Stomach smooth muscle (tissue), 2 donors: ENCODE results near the gene SLIRP.
A peak's percentile ranks its signal among the peaks of the same experiment; 100 is the strongest.
"Not testable (repeated sequence)": the region's sequence is repeated elsewhere in the genome, so short reads cannot be mapped to it uniquely, and the experiment has no call there.

Experiments used
- H3K27ac ChIP-seq: one replicate; pipeline ENCODE4 v1.7.0; 2013; ENCODE audit warnings: mild to moderate bottlenecking, low read length, inconsistent platforms
- H3K27me3 ChIP-seq, 2 donors: one replicate each; pipeline ENCODE4 v1.7.0; 2013; ENCODE audit warnings: low read length in 2 of 2; ENCODE audit not compliant: insufficient read depth in 2 of 2, control insufficient read depth in 1 of 2
- H3K36me3 ChIP-seq, 2 donors: one replicate each; pipeline ENCODE4 v1.7.0; 2013; ENCODE audit warnings: low read length in 2 of 2; ENCODE audit not compliant: control insufficient read depth in 2 of 2, insufficient read depth in 2 of 2
- H3K4me1 ChIP-seq: one replicate; pipeline ENCODE4 v1.7.0; 2013; ENCODE audit warnings: low read length; ENCODE audit not compliant: control insufficient read depth, insufficient read depth
- H3K4me3 ChIP-seq, 2 donors: one replicate each; pipeline ENCODE4 v1.7.0; 2013; ENCODE audit warnings: low read length in 2 of 2
- H3K9ac ChIP-seq, 2 donors: one replicate each; pipeline ENCODE4 v1.7.0; 2013; ENCODE audit warnings: low read length in 2 of 2, mild to moderate bottlenecking in 1 of 2
- H3K9me3 ChIP-seq, 2 donors: one replicate each; pipeline ENCODE4 v1.7.0; 2013; ENCODE audit warnings: low read length in 2 of 2; ENCODE audit not compliant: control insufficient read depth in 2 of 2
- donor health status: healthy.
- donor health status: Pancreatic carcinoma.

Gene SLIRP

DNA sequence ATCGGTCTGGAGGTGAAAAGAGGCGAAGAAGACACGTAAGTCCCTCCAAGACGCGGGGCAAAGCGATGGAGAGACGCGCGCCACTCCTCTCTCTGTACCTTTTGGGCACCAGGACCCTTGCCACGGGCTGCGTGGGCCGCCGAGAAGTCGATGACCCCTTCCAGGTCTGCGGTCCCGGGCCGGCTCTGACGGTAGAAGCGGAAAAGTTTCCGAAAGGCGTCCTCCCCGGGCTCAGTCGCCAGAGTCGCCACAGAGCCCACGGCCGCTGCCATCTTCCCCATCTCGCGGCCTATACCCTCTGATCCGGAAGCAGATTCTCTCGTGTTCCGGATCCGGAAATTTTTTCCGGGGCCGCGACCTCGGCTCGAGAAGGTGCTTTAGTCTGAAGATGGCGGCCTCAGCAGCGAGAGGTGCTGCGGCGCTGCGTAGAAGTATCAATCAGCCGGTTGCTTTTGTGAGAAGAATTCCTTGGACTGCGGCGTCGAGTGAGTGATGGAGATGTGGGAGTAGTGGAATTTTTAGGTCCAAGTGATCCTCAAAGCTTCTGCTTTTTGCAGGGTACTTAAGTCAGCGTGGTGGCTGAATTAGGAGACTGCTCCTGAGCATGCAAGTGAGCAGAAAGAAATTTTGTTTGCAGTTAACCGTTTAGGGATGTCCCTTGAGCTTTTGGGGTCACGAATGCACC, at the start of gene SLIRP, which contains the start of gene ALKBH1:
TSS of gene SLIRP (plus strand) at position 380 of the 685 bp plus-strand sequence. CDS start at position 389, 9 bp downstream.
TSS of gene ALKBH1 (minus strand) at position 300 of the 685 bp plus-strand sequence. CDS start at position 281, 19 bp downstream.
- no peaks in the 10 kb centered on the region for H3K27me3 ChIP-seq
- peak within 1 kb of the TSS; percentile 68 to 94 for H3K9ac ChIP-seq
- H3K9me3 ChIP-seq: no peaks in the 10 kb centered on the region
- H3K4me1 ChIP-seq: peaks cover 10% of the 10 kb centered on the region
- peaks cover 14 to 23% of the 10 kb centered on the region in 2 donors for H3K36me3 ChIP-seq
- peak within 1 kb of the TSS; percentile 67 for H3K27ac ChIP-seq
- H3K4me3 ChIP-seq: peak within 1 kb of the TSS; percentile 99 to 100

DNA sequence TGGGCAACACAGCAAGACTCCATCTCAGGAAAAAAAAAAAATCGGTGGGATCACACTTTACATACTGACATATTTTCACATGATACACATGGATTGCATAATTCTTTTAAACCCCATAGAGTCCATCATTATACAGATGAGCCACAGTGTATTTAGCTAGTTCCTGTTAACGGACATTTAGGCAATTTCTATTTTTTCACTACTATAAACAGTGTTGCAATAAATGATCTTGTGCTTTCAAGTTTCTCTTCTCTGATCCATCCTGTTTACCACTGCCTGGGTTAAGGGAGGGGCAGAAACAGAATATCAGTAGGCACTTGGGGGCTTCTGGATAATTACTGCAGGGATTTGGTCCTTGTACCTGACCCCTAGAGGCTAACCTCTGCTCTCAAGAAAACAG, 48.1 kb upstream of the SLIRP start:
- Histone ChIP-seq H3K9ac (no peak overlapping the region), H3K27me3 (peaks cover 2 to 5% of the 10 kb centered on the region in 2 donors), H3K9me3 (no peaks in the 10 kb centered on the region), H3K4me1 (no peaks in the 10 kb centered on the region), H3K27ac (no peak overlapping the region), H3K4me3 (no peak overlapping the region), H3K36me3 (no peaks in the 10 kb centered on the region)

DNA sequence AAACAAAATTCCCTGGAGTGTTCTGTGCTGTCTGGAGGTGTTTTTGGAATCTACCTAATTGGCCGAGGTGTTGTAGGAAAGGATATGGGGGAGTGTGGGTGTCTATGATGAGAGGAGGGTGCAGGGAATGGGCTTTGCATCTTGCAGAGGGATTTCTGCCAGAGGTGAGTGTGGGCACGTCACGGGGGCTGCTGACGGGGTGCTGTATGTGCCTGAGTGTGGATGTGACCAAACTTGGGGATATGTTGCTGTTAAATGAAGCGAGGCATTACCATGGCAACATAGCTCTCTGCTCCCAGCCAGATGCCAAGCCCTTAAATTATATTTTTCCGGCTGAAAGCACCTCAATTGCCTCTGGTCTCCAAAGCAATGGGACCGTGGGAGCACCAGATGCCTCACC, 47.1 kb upstream of the SLIRP start:
- Histone ChIP-seq H3K4me3 (no peak overlapping the region), H3K27ac (no peak overlapping the region), H3K36me3 (no peaks in the 10 kb centered on the region), H3K4me1 (no peaks in the 10 kb centered on the region), H3K9ac (no peak overlapping the region), H3K9me3 (no peaks in the 10 kb centered on the region), H3K27me3 (peaks cover 2 to 5% of the 10 kb centered on the region in 2 donors)

DNA sequence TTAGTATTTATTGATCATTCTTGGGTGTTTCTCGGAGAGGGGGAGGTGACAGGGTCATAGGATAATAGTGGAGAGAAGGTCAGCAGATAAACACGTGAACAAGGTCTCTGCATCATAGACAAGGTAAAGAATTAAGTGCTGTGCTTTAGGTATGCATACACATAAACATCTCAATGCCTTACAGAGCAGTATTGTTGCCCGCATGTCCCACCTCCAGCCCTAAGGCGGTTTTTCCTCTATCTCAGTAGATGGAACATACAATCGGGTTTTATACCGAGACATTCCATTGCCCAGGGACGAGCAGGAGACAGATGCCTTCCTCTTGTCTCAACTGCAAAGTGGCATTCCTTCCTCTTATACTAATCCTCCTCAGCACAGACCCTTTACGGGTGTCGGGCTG, 46.3 kb upstream of the SLIRP start:
- not testable (repeated sequence) for H3K4me3 ChIP-seq, H3K9me3 ChIP-seq, H3K27ac ChIP-seq, H3K4me1 ChIP-seq, H3K27me3 ChIP-seq, H3K9ac ChIP-seq, H3K36me3 ChIP-seq

DNA sequence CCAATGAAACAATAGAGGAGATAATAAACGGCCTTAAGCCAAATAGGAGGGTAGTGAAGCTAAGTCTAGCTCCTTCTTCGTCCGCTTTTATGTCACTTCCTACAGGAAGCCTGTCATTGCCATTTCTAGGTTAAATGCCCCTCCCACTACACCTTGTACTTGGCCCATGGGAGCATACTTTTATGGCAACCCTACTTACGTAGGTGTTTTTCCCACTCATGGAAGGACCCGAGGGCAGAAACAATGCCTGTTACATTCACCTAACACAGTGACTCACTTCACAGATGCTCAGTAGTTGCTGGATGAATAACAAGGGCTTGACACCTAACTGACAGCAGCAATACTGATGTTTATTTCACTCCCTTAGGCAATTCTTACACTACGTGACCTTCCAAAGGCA, 44.6 kb upstream of the SLIRP start:
- Histone ChIP-seq H3K4me1 (no peaks in the 10 kb centered on the region), H3K9ac (no peak overlapping the region), H3K36me3 (no peaks in the 10 kb centered on the region), H3K4me3 (no peak overlapping the region), H3K27me3 (peaks cover 2 to 5% of the 10 kb centered on the region in 2 donors), H3K27ac (no peak overlapping the region), H3K9me3 (no peaks in the 10 kb centered on the region)

DNA sequence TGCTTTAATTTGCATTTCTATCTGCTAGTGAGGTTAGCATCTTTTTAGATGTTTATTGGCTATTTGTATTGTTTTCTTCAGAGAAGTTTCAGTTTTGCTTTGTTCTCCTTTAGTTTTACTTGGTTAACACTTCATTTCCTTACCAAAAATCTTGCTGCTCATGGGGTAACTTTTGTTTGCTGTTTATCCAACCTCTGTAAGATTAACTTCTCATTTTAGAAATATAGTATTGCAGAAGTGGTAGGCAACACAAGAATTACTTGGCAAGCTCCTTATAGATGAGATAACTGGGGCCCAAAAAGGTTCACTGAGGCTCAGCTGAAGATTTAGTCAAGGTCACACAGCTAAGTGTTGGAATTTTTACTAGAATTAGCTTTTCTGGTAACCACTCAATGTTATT, 40.6 kb upstream of the SLIRP start:
- Histone ChIP-seq H3K9ac (no peak overlapping the region), H3K4me3 (no peak overlapping the region), H3K27ac (no peak overlapping the region), H3K9me3 (no peaks in the 10 kb centered on the region), H3K36me3 (no peaks in the 10 kb centered on the region), H3K27me3 (no peaks in the 10 kb centered on the region), H3K4me1 (no peaks in the 10 kb centered on the region)

DNA sequence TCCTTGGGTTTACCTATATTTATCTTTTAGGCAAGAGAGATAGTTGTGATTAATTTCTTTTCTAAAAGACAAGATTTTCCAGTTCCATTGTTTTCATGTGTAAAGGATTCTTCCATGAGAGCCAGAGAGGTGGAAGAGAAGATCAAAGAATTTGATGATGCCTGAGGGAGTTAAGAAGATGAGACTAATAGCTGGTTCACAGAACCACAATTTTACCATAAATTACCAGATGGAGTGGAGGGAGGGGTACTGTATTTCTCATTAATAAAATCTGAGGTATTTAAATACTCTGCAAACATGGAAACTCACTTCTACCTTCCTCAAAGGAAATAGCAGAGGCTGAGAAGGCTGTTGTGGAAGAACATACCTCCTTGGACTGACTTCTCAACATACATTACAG, 34.7 kb upstream of the SLIRP start:
- Histone ChIP-seq H3K27me3 (no peaks in the 10 kb centered on the region), H3K27ac (no peak overlapping the region), H3K9ac (no peak overlapping the region), H3K4me3 (no peak overlapping the region), H3K36me3 (peaks cover 7 to 20% of the 10 kb centered on the region in 2 donors), H3K4me1 (no peaks in the 10 kb centered on the region), H3K9me3 (no peaks in the 10 kb centered on the region)

DNA sequence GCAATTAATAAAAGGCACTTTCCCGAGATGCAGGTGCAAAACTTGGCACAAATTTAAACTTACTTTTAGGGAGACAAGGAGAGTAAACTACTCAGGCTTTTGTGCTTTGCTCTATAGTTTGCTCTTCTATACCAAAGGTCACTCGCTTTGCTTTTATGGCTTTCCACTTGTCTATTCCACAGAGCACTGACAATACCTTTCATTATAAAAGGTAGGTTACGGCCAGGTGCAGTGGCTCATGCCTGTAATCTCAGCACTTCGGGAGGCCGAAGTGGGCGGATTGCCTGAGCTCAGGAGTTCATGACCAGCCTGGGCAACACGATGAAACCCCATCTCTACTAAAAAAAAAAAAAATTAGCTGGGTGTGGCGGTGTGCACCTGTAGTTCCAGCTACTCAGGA, 33.0 kb upstream of the SLIRP start:
- Histone ChIP-seq H3K4me3 (no peak overlapping the region), H3K36me3 (peaks cover 12 to 28% of the 10 kb centered on the region in 2 donors), H3K4me1 (no peaks in the 10 kb centered on the region), H3K27ac (no peak overlapping the region), H3K9me3 (no peaks in the 10 kb centered on the region), H3K9ac (no peak overlapping the region), H3K27me3 (no peaks in the 10 kb centered on the region)

DNA sequence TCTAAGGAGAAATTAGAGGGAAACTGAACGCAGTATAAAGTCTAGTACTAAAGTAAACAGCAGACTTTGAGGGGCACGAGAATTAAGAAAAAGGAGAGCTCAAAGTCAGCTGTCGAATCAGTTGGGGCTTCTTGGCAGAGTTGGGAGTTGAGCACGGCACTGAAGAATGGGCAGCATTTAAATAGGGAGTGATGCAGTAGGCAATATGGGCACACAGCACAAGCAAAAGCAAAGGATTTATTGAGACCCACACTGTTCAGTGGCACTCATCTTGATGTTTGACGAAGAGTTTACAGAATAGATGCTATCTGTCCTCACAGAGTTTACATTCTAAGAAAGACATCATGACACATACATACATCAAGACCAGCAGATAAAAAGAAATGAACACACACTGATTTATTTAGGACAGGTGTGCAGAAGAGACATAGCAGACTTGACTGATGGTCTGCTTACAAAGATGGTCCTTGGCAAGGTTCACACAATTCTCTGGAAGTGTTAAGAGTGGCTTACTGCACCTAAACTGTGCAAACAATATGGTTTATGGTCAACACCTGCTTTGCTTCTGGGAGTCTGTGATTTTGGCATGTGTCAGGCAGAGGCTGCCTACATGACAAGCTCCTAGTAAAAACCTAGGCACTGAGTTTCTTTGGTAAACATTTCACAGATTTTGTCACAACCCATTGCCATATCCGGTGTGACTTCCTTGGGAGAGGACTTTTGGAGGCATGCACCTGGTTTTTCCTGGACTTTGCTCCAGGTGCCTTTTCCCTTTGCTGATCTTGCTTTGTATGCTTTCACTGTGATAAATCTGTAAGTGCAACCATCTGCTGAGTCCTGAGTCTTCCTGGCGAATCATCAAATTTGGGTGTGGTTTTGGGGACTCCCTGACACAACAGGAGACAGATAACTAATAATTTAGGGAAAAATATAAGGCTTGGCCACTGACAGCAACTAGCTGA, 26.4 kb upstream of the SLIRP start:
- H3K27me3 ChIP-seq: no peaks in the 10 kb centered on the region
- peak overlapping the region; percentile 53 for H3K27ac ChIP-seq
- no peak overlapping the region for H3K4me3 ChIP-seq
- H3K36me3 ChIP-seq: peaks cover 5 to 12% of the 10 kb centered on the region in 2 donors
- peaks cover 7% of the 10 kb centered on the region for H3K4me1 ChIP-seq
- no peaks in the 10 kb centered on the region for H3K9me3 ChIP-seq
- no peak overlapping the region for H3K9ac ChIP-seq

DNA sequence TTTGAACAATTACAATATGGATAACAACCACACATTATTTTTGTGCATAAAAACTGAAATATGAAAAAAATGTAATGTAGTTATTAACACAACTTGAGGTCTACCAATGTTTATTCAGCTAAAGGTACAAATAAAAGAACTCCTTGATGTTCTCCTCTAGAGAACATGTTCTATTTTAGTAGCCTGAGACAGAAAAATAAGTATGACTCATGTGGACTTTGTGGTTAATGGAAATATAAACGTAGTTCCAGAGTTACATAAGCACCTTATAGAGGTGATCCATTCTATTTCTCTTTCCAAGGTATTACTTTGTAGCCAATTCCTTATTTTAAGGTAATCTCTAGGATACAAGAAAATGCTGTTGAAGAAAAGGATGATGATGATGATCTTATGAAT, 25.7 kb upstream of the SLIRP start:
- peaks cover 5 to 12% of the 10 kb centered on the region in 2 donors for H3K36me3 ChIP-seq
- H3K27ac ChIP-seq: no peak overlapping the region
- no peaks in the 10 kb centered on the region for H3K27me3 ChIP-seq
- H3K4me1 ChIP-seq: peaks cover 7% of the 10 kb centered on the region
- H3K9me3 ChIP-seq: no peaks in the 10 kb centered on the region
- H3K4me3 ChIP-seq: no peak overlapping the region
- no peak overlapping the region for H3K9ac ChIP-seq
